Measurements from ENCODE around the gene C20orf173.

GRCh38 chr20:35575958-35576357 lies 46.5 kb upstream of the C20orf173 start:
- TF ChIP-seq CTCF (IDR thresholded peaks at IDR 0.05; ENCODE audit: borderline replicate concordance, extremely low read depth, low read length, poor library complexity, severe bottlenecking) (no peak), EZH2 (IDR thresholded peaks at IDR 0.05; ENCODE audit: borderline replicate concordance, low read depth, low read length, severe bottlenecking) (no peak)
